BLaER1 treated with 17β-estradiol and CSF1 and Interleukin-3, amounts not matched to agents 10 nM and 100 nM (cell line): ENCODE results near the gene REL.

Source experiments
- H3K27ac ChIP-seq, 11 experiments: shearing (Covaris generic); formaldehyde crosslinking; 2 replicates each; pipeline ENCODE4 v1.8.1; 2022
- H3K27me3 ChIP-seq, 11 experiments: shearing (Covaris generic); formaldehyde crosslinking; 2 replicates each; pipeline ENCODE4 v1.8.1; 2022
- H3K36me3 ChIP-seq, 11 experiments: shearing (Covaris generic); formaldehyde crosslinking; 2 replicates each; pipeline ENCODE4 v1.8.1; 2022
- H3K4me1 ChIP-seq, 10 experiments: shearing (Covaris generic); formaldehyde crosslinking; 2 replicates each; pipeline ENCODE4 v1.8.1; 2022
- H3K4me2 ChIP-seq, 11 experiments: shearing (Covaris generic); formaldehyde crosslinking; 2 replicates each; pipeline ENCODE4 v1.8.1; 2022
- H3K4me3 ChIP-seq, 10 experiments: shearing (Covaris generic); formaldehyde crosslinking; 2 replicates each; pipeline ENCODE4 v1.8.1; 2022
- H3K9ac ChIP-seq, 11 experiments: shearing (Covaris generic); formaldehyde crosslinking; 2 replicates each; pipeline ENCODE4 v1.8.1; 2022
- H3K9me3 ChIP-seq, 11 experiments: shearing (Covaris generic); formaldehyde crosslinking; replicated peaks in 1 of 11; 2 replicates each; pipeline ENCODE4 v1.8.1; 2022
- H4K20me1 ChIP-seq, 11 experiments: shearing (Covaris generic); formaldehyde crosslinking; 2 replicates each; pipeline ENCODE4 v1.8.1; 2022
- Cebpa-rat ChIP-seq, 11 experiments: shearing (Covaris generic); IDR thresholded peaks; 2 replicates each; pipeline ENCODE4 v1.8.1; 2022

REL gene

DNA sequence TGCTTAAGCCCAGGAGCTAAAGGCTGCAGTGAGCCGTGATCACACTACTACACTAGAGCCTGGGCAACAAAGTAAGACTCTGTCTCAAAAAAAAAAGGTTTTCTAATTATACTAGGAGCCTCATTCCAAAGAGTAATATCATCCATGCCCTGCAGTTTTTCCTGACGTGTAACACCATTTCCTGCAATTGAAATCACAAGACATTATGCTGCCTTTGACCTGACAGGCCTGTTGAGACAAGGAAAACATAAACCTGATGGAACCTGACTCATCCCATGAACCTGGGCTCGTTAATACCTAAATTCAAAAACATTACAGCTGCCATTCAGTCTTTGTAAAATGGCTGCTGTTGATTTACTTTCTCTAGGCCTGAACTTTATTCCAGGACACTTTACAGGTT lies 77.4 kb downstream of the REL start:
- Histone ChIP-seq H3K36me3 (peaks cover 12 to 54% (median 27%) of the 10 kb centered on the region in 11 experiments; a peak in 20 of 22 replicates), H3K4me3 (no peak overlapping the region), H4K20me1 (no peaks in the 10 kb centered on the region), H3K9ac (no peak overlapping the region), H3K4me2 (no peak overlapping the region), H3K9me3 (peaks cover 0 to 5% (median 0%) of the 10 kb centered on the region in 11 experiments; a peak in 2 of 22 replicates), H3K27ac (no peak overlapping the region), H3K4me1 (peaks cover 0 to 7% (median 0%) of the 10 kb centered on the region in 10 experiments; a peak in 1 of 20 replicates), H3K27me3 (no peaks in the 10 kb centered on the region)
- no peak for TF ChIP-seq Cebpa-rat (IDR thresholded peaks at IDR 0.05)

DNA sequence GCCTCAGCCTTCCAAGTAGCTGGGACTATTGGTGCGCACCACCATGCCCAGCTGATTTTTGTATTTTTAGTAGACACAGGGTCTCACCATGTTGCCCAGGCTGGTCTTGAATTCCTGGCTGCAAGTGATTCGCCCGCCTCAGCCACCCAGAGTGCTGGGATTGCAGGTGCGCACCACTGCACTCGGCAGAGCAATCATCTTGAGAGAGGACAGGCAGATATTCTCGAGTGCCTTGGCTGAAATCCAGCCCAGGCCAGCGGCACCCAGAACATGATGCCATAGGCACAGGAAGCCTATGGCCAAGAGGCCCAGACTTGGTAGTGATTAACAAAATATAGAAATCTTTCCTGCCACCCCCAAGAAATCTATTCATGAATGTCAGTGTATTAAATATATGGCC lies 78.1 kb downstream of the REL start:
- H4K20me1 ChIP-seq: no peaks in the 10 kb centered on the region
- no peak overlapping the region for H3K9ac ChIP-seq
- TF ChIP-seq Cebpa-rat (IDR thresholded peaks at IDR 0.05): no peak
- H3K4me1 ChIP-seq: peaks cover 0 to 7% (median 0%) of the 10 kb centered on the region in 10 experiments; a peak in 3 of 20 replicates
- no peaks in the 10 kb centered on the region for H3K27me3 ChIP-seq
- no peak overlapping the region for H3K4me2 ChIP-seq
- peaks cover 0 to 5% (median 0%) of the 10 kb centered on the region in 11 experiments; a peak in 2 of 22 replicates for H3K9me3 ChIP-seq
- no peak overlapping the region for H3K27ac ChIP-seq
- peaks cover 6 to 47% (median 24%) of the 10 kb centered on the region in 11 experiments; a peak in 18 of 22 replicates for H3K36me3 ChIP-seq
- no peak overlapping the region for H3K4me3 ChIP-seq

DNA sequence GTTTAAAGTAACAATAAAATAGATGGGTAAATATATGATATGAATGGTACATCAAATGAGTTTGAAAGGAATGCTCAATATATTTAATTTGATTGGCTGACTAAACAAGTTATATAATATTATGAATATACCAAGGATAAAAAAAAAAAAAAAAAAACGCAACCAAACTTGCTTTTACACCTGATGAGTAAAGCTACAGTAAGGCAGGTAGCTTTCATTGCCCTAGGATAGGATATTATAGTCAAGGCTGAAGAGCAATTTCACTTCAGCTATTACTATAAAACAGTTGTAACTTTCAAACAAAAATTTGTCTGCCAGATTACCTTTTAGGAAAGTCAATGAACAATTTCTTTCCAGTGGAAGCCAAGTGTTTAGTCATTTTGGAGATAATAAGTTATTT lies 79.3 kb downstream of the REL start:
- peaks cover 4 to 17% (median 11%) of the 10 kb centered on the region in 10 experiments; a peak in 17 of 20 replicates for H3K4me1 ChIP-seq
- TF ChIP-seq Cebpa-rat (IDR thresholded peaks at IDR 0.05): no peak
- no peaks in the 10 kb centered on the region for H3K27me3 ChIP-seq
- peaks cover 6 to 35% (median 20%) of the 10 kb centered on the region in 11 experiments; a peak in 17 of 22 replicates for H3K36me3 ChIP-seq
- no peak overlapping the region for H3K27ac ChIP-seq
- H3K4me3 ChIP-seq: no peak overlapping the region
- no peak overlapping the region for H3K4me2 ChIP-seq
- no peaks in the 10 kb centered on the region for H4K20me1 ChIP-seq
- peaks cover 0 to 5% (median 0%) of the 10 kb centered on the region in 11 experiments; a peak in 2 of 22 replicates for H3K9me3 ChIP-seq
- no peak overlapping the region for H3K9ac ChIP-seq

DNA sequence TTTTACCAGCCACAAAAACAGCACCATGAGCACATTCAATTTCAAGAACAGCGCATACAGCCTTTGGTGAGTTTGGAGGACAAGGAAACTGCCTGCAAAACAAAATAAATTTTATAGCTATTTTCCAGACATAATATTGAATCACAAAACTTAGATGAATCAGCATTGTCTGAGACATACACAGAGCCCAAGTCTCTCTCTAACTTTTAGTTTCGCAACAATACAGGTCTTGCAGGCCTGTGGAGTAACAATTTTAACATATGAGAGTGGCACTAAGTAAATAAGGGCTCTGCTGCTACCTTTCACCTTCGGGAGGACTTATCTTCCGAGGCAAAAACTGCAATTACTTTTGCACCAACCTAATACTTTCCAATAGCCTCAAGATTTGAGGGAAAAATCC lies 80.1 kb downstream of the REL start:
- peak overlapping the region in 2 of 11 experiments; percentile 5 to 26; a peak in 1 of 22 replicates for H3K4me2 ChIP-seq

DNA sequence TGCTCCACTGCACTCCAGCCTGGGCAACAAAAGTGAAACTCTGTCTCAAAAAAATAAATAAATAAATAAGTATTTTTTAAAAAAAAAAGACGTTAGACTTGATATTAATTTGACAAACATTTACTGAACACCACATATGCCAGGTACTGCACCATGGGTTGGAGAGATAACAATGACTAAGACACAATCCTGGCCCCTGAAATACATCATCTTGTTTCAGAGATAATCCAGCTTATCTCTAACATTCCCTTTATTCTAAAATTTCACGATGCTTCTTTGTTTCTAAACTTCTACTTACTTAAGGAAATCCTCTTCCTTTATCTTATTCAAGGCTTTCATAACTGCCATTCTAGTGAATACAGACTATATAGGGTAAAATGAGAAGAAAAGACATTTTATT lies 81.2 kb downstream of the REL start:
- no peak overlapping the region for H3K4me2 ChIP-seq
- peaks cover 11 to 29% (median 25%) of the 10 kb centered on the region in 10 experiments; a peak in 19 of 20 replicates for H3K4me1 ChIP-seq

More for the DNA sequence above, 80.1 kb downstream of the REL start:
- no peak overlapping the region for H3K4me3 ChIP-seq
- no peaks in the 10 kb centered on the region for H3K27me3 ChIP-seq
- H3K27ac ChIP-seq: no peak overlapping the region
- peaks cover 7 to 23% (median 19%) of the 10 kb centered on the region in 10 experiments; a peak in 18 of 20 replicates for H3K4me1 ChIP-seq
- H4K20me1 ChIP-seq: no peaks in the 10 kb centered on the region
- TF ChIP-seq Cebpa-rat (IDR thresholded peaks at IDR 0.05): peak in 3 of 11 experiments; percentile 18 to 41 (median 37); a peak in 2 of 22 replicates
- peaks cover 6 to 30% (median 20%) of the 10 kb centered on the region in 11 experiments; a peak in 17 of 22 replicates for H3K36me3 ChIP-seq
- no peak overlapping the region for H3K9ac ChIP-seq
- peaks cover 0 to 5% (median 0%) of the 10 kb centered on the region in 11 experiments; a peak in 2 of 22 replicates for H3K9me3 ChIP-seq

DNA sequence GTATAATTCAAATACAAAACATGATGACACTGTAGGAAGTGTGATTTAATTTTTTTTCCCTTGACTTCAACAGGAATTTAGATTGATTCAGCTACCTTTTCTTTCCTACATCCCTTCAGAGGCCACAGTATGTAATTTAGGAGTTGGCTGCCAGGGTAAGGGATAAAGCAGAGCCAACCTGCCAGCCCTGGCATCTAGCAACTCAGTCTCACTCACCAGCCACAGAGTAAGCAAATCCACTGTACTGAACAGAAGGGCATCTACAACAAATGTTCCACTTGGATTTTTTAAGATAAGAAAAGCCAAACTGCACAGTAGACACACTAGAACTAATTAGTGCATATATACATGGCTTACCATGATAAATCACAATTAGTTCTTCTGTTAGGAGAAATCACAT lies 81.8 kb downstream of the REL start:
- H3K4me2 ChIP-seq: no peak overlapping the region

More for the DNA sequence above, 81.2 kb downstream of the REL start:
- Histone ChIP-seq H3K9ac (no peak overlapping the region), H3K27ac (no peak overlapping the region), H3K9me3 (peaks cover 0 to 5% (median 0%) of the 10 kb centered on the region in 11 experiments; a peak in 2 of 22 replicates), H4K20me1 (no peaks in the 10 kb centered on the region), H3K27me3 (no peaks in the 10 kb centered on the region), H3K4me3 (no peak overlapping the region), H3K36me3 (peaks cover 6 to 25% (median 18%) of the 10 kb centered on the region in 11 experiments; a peak in 17 of 22 replicates)
- TF ChIP-seq Cebpa-rat (IDR thresholded peaks at IDR 0.05): no peak

DNA sequence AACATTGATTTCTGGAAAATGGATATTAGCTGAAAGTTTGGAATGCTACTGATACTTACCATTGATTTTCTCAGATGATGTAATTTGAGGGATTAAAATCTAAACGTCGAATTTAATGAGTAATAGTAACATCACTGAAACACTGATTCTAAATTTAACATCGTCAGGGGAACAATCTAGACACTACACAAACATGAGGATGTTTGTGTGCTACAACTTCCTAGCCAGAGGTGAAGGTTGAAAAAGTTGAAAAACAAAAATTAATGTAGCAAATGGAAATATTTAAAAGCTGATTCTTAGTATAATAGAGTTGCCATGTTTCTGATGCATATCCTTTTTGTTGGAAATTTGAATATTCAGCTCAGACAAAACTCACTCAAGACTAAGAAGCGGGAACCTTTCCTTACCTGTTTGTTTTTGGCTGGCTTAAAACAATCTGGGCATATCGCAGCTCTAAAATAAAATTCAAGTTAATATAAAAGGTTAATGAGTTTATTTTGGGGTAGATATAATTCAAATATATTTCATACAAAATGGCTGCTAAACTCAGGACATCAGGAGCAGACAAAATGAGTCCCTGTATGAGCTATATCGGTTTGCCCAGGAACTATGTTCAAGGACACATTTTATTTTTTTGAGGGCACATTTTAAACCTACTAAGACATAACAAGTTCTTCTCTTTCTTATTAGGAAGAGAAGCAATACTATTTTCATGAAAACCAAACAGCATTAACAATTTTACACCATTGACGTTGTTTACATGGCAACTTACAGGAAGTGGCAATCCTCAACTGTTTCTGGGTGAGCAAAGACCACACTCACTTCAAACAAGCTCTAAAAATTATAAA lies 83.5 kb downstream of the REL start:
- TF ChIP-seq Cebpa-rat (IDR thresholded peaks at IDR 0.05): no peak
- H3K4me1 ChIP-seq: peaks cover 11 to 29% (median 25%) of the 10 kb centered on the region in 10 experiments; a peak in 19 of 20 replicates

More for the DNA sequence above, 81.8 kb downstream of the REL start:
- peaks cover 11 to 29% (median 25%) of the 10 kb centered on the region in 10 experiments; a peak in 19 of 20 replicates for H3K4me1 ChIP-seq
- H3K9ac ChIP-seq: no peak overlapping the region
- H3K9me3 ChIP-seq: peaks cover 0 to 5% (median 0%) of the 10 kb centered on the region in 11 experiments; a peak in 2 of 22 replicates
- H3K27ac ChIP-seq: no peak overlapping the region
- no peaks in the 10 kb centered on the region for H3K27me3 ChIP-seq
- H3K36me3 ChIP-seq: peaks cover 6 to 25% (median 18%) of the 10 kb centered on the region in 11 experiments; a peak in 17 of 22 replicates
- TF ChIP-seq Cebpa-rat (IDR thresholded peaks at IDR 0.05): no peak
- no peak overlapping the region for H3K4me3 ChIP-seq
- no peaks in the 10 kb centered on the region for H4K20me1 ChIP-seq

DNA sequence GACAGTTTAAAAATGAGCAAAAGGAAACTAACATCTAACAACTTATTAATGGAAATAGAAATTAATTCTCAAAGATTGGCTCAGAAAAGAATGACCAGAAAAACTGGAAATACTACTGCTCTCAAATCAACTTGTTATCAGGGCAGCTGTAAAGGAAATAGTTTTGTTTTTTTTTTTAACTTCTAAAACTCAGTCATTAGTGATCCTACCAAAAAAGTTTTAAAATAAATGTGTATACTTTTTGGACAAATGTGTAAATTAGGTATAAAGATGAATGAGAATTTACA lies 84.1 kb downstream of the REL start:
- Histone ChIP-seq H3K9ac (no peak overlapping the region), H3K4me3 (no peak overlapping the region), H3K4me2 (peak overlapping the region in 10 of 11 experiments; percentile 3 to 56 (median 42); a peak in 16 of 22 replicates), H3K4me1 (peaks cover 11 to 29% (median 25%) of the 10 kb centered on the region in 10 experiments; a peak in 19 of 20 replicates), H3K27ac (peak overlapping the region; percentile 9 to 63 (median 55); a peak in 19 of 22 replicates), H3K9me3 (peaks cover 0 to 5% (median 0%) of the 10 kb centered on the region in 11 experiments; a peak in 2 of 22 replicates), H3K36me3 (peaks cover 0 to 13% (median 4%) of the 10 kb centered on the region in 11 experiments; a peak in 6 of 22 replicates), H4K20me1 (no peaks in the 10 kb centered on the region), H3K27me3 (no peaks in the 10 kb centered on the region)
- no peak for TF ChIP-seq Cebpa-rat (IDR thresholded peaks at IDR 0.05)

More for the DNA sequence above, 83.5 kb downstream of the REL start:
- H3K27ac ChIP-seq: peak overlapping the region; percentile 9 to 63 (median 55); a peak in 19 of 22 replicates
- H4K20me1 ChIP-seq: no peaks in the 10 kb centered on the region
- H3K9ac ChIP-seq: no peak overlapping the region
- no peaks in the 10 kb centered on the region for H3K27me3 ChIP-seq
- H3K4me2 ChIP-seq: peak overlapping the region in 10 of 11 experiments; percentile 3 to 56 (median 42); a peak in 16 of 22 replicates
- no peak overlapping the region for H3K4me3 ChIP-seq
- peaks cover under 1 to 19% (median 6%) of the 10 kb centered on the region in 11 experiments; a peak in 14 of 22 replicates for H3K36me3 ChIP-seq
- H3K9me3 ChIP-seq: peaks cover 0 to 5% (median 0%) of the 10 kb centered on the region in 11 experiments; a peak in 2 of 22 replicates
